Skin epidermis (tissue), 12 donors: ENCODE data around the gene BEST1.

ENCODE experiments used
- H3K27ac ChIP-seq, 21 experiments: fragments of 200-600 bp; sonication (generic) in 11 of 21; one replicate each; pipeline ENCODE4 v1.5.0; 2020; ENCODE audit warnings: mild to moderate bottlenecking in 3 of 21, inconsistent platforms in 2 of 21, moderate library complexity in 2 of 21
- H3K4me3 ChIP-seq, 7 experiments: fragments of 200-600 bp; sonication (generic) in 2 of 7; one replicate each; pipeline ENCODE4 v1.5.0; 2020; ENCODE audit warnings: inconsistent platforms in 2 of 7, mild to moderate bottlenecking in 2 of 7, moderate library complexity in 1 of 7

The BEST1 gene

DNA sequence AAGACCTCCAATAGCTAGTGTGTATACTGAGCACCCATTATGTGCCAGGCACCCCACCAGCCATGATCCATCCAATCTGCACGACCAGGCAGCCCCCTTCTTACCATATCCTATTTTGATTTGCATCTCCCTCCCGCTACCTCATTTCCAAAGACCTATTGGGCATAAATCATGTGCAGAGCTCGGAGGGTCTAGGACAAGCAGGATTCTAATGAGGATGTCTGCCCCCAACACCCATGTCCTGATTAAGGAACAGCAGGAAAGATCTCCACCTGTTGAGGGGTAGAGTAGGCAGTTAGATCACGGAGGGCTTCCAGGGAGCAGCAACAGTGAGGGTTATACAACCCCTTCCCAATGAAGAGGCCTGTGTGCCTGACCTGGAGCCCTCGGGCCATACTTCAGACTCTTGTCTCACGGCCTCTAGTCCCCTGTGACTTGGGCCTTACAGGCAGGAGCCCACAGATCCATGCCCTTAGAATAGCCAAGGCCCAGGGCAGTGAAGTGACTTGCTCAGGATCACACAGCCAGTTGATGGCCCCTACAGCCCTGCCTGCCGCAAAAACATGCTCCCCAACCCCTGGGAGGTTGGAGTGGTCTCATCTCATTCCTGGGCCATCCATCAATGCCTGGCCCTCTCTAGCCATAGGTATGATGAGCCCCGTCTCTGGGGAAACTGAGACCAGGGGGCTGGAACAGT, 36.3 kb upstream of the BEST1 start:
- Histone ChIP-seq H3K4me3 (no peak overlapping the region), H3K27ac (peak overlapping the region in 4 of 21 experiments; percentile 7 to 52 (median 36))

DNA sequence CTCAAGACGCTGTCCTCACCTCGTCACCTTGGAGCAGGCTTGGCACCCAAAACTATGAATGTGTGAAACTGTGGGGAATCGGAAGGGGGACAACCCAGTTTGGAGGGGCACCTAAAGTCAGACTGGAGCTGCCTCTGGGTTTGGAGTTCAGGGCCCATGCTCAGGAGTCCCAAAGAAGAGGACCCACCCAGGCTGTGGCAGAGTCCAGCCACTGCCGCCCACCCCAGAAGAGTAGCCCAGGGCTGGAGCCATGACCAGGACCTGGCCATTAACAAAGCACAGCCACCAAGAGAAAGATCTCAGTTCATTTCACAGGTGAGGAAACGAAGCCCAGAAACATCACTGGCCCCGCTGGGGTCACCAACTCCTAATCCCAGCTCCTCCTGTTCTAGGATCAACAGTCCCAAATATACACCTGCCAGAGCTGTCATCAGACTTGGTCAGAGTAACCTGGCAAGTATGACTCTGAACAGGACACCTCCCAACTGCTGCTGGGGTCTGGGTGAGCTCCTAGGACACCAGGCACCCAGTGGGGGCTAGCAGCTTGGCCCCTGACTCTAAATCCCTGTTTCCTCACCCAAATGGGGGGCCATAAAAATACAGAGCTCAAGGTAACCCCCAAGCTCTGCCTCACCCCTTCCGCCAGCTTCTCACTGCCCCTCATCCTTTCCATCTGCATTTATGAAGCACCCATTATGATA, 35.5 kb upstream of the BEST1 start:
- H3K27ac ChIP-seq = peak overlapping the region in 5 of 21 experiments; percentile 7 to 49 (median 36)
- H3K4me3 ChIP-seq = no peak overlapping the region

DNA sequence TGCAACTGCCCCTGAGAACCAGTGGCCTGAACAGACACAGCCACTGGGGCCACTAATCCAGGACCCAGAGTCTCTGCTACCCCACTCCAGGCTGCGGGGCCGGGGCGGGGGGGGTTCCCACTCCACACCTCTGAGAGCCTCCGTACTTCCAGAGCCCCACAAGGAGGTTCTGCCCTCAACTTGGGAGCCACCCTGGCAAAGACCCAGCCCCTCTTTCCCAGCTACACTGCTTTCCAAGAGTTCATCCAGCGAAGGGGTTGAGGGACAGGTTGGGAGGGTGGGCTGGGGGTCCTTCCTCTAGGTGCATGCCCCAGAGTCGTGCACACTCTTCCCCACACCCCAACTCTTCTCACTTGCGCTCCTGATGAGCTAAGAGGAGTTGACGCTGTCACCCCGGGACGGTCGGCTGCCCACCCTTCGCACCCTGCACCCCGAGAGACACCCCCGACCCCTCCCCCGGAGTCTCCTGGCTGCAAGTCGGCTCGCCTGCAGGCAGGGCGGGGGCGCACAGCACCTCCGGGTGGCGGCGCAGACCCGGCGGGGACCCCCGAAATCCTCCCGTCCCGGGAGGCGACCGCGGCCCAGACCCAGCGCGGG, 33.3 kb upstream of the BEST1 start:
- peak overlapping the region; percentile 44 to 60 (median 52) for H3K4me3 ChIP-seq

DNA sequence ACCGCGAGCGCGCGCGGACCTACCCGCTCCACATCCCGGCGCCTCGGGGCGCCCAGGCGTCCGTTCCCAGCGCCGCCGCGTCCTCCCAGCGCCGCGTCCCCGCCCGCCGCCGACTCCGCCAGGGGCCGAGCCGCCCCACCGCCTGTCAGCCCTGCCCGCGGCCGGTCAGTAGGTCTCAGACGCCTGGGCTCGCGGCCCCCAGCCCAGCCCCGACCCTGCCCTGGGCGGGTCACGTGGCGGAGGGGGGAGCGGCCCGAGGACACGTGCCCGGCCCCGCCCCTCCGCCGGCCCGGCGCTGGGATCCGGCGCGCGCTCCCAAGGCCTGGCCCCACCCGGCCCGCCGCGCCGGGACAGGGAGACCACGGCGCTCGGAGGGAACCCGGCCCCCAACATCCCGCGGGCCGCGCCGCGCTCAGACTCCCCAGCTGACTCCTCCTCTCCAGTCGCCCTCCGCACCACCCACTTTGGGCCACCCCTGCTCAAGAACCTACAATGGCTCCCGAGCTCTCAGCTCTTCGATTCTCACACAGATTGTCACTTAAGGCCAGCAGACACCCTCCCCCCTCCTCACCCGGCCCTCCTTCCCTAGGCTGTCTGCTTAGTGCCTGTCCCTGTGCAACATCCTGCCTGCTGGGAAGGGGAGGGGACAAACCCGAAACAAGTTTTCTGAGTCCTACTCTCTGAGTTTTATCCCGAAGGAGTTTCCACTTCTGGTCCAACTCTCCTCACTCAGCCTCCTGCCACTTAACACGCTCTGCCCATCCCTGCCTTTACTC, 32.6 kb upstream of the BEST1 start, which contains the start of gene RAB3IL1:
Gene RAB3IL1, minus strand, starts transcription at position 233 of the 776 bp plus-strand sequence. Its CDS starts 199 bp downstream, at position 34.
- peak within 1 kb of the TSS; percentile 44 to 60 (median 52) for H3K4me3 ChIP-seq

More for the DNA sequence above, 33.3 kb upstream of the BEST1 start:
- peak overlapping the region in 17 of 21 experiments; percentile 46 to 87 (median 68) for H3K27ac ChIP-seq

DNA sequence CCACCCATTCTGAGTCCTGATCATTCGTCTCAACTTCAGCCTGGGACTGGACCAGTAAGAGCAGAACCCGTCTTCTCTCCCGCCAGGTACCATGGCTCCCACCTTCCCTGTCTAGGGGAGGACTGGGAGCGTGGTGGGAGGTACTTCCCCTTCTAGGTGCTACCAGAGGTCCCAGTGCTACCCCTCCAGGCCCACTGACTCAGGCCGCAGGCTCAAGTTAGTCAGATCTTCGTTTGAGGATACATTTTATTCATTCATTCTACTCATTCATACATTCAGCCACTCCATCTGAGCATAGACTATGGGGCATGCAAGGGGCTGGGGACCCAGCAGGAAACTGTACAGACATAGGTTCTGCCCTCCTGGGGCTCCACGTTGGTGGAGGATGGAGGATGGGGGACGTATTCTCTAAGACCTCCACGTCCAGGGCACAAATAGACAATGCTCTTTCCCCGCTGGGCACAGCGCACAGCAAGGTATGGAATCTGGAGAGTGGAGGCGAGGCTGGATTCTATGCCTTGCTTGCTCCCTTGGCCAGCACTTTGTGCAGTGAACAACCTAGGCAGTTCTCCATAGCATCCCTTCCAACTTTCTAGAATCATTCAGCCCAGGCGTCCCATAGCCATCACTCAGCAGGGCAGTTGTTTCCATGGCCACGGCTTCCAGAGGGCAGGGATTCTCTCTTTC, 31.8 kb upstream of the BEST1 start:
- H3K27ac ChIP-seq = peak overlapping the region in 14 of 21 experiments; percentile 5 to 87 (median 72)
- peak overlapping the region in 1 of 7 experiments; percentile 59 for H3K4me3 ChIP-seq

More for the DNA sequence above, 32.6 kb upstream of the BEST1 start, which contains the start of gene RAB3IL1:
- H3K27ac ChIP-seq = peak within 1 kb of the TSS in 18 of 21 experiments; percentile 22 to 87 (median 68)

DNA sequence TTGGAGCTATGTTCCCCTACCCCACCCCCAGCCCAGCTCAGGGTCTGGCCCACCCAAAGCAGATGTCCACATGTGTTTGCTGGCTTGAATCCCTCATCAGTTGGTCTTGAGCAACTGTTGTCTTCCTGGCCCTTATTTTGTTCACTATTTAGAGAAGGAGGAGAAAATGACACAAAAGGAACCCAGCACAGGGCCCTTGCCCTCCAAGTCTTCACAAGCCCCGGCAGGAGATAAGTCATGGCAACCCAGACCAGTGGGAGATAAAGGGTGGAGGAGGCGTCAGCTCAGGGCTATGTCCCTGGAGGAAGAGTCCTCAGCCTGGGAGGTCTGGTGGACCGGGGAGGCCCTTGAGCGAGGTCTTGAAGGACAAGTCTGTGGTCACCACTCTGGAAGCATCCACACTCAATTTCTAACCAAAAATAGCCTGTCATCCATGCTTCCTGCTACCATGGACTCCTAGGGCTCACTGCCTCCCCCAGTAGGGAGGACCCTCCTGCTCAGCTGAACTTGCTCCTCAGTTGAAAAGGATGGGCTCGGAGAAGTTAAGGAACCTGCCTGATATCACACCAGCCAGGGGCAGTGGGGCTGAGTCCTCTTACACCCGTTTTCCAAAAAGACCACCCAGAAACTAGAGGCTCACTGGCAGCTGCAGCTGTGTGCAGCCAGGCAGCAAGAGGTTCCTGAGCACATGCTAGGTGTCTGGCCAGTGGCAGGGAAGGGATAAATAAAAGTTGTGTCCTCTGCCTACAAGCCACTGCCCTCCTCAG, 31.0 kb upstream of the BEST1 start:
- Histone ChIP-seq H3K27ac (peak overlapping the region in 14 of 21 experiments; percentile 5 to 87 (median 72)), H3K4me3 (no peak overlapping the region)

DNA sequence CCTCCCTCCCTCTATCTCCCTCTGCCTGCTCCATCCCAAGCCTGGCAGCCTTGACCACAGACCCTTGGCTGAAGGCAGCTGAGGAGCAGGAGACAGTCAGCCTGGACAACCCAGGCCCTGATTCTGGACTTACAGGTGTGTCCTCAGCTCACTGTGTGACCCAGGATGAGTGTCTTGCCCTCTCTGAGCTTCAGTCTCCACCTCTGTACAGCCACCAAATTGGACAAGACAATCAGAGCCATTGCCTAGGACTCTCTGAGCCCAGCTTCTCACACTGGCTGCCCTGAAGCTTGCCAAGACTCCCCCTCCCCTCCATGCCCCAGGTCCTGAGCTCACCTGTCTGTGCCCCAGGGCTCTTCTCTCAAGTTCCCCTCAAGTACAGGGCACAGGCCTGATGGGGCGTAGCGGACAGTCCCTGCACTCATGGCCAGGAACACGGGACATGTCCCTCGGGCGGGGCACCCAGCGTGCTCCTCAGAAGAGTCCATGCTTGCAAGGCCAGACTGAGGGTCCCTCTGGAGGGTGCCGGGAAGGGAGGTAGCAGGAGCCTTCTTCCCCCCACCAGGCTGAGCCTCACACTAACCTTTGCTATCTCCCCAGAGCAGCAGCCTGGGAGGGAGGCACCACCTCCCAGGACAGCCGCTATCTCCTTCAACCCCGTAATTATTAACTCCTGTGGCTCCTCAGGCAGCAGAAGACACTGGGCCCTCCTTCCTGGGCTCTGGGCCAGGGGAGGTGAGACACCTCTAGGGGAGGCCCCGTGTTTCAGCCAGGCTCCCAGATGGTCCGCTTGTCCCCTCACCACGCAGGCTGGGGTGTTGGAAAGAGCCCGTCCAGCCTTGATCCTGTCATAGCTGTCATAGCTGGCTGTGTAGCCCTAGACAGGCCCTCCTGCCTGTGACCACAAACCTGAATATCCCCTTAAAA, 30.2 kb upstream of the BEST1 start:
- Histone ChIP-seq H3K4me3 (no peak overlapping the region), H3K27ac (peak overlapping the region in 12 of 21 experiments; percentile 14 to 87 (median 78))

DNA sequence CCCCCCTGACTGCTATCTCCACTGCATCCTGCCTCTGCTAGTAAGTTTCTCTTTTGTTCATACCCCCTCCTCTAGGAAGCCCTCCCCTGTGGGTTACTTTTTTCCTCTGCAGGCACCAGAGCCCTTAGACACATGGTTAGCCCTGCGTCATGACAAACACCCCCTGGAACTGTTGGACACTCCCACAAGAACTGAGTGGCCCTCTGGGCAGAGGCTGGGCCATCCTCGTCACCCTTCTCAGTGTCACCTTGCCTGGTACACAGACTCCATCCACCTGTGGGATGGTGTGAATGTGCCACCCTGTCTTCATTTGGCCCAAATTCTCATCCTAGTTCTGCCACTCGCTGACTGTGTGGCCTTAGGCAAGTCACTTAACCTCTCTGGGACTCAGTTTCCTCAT, 28.7 kb upstream of the BEST1 start:
- peak overlapping the region in 8 of 21 experiments; percentile 16 to 97 (median 82) for H3K27ac ChIP-seq
- H3K4me3 ChIP-seq = no peak overlapping the region

DNA sequence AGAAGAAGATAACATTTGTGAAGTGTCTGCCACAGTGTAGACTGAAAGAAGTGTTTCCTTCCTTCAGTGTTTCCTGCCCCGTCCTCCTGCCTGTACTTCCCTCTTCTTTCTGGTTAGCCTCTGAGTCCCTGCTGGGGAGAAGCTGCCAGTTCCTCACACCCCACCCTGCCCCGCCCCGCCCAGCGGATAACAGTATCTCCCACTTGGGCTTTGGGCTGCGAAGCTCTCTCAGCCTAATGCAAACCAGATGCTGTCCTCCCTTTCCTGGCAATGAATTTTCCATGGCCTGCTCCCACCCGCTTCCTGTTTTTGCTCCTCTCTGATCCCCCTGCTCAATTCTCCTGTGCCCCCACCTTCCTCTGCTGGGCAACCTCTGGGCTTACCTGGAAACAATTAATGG, 27.6 kb upstream of the BEST1 start:
- Histone ChIP-seq H3K27ac (peak overlapping the region in 20 of 21 experiments; percentile 36 to 97 (median 80)), H3K4me3 (no peak overlapping the region)

DNA sequence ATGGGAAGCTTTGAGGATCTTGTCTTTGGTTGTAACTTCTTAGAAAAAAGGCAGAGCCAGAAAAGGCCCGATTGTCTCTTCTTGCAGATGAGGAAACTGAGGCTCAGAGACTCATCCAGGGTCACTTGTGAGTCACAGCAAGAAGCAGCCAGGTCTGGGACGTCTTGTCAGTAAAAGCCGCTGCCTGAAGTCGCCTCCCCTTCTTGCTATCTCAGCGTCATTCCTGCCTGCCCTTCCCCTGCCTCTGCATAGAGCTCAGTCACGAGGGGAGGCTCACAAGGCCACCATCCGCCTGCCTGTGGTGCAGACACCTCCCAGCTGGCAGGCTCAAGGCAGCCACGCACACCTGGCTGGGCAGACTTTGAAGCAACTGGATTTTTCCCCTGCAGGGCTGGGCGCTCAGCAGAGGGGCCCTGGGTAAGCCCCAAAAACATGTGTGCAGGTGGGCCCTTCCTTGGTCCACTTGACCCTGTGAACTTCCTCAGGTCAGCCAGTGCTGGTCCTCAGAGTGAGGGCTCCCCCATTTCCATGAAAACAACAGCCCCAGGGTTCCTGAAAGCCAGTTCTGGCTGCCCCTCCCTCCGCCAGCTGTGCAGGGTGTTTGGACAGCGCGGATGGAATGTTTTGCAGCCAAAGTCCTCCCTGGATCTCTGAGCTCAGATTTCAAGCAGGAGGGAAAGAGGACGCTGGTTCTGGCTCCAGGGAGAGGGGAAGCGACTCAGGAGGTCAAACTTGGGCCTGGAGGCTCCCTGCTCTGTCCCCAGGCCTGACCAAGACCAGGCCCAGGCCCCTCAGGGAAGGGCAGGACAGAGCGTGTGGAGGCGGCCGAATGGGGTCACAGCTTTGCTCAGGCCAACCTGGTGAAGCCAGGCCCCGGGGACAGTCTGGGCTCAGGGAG, 26.7 kb upstream of the BEST1 start:
- H3K4me3 ChIP-seq = no peak overlapping the region
- peak overlapping the region; percentile 31 to 97 (median 78) for H3K27ac ChIP-seq

DNA sequence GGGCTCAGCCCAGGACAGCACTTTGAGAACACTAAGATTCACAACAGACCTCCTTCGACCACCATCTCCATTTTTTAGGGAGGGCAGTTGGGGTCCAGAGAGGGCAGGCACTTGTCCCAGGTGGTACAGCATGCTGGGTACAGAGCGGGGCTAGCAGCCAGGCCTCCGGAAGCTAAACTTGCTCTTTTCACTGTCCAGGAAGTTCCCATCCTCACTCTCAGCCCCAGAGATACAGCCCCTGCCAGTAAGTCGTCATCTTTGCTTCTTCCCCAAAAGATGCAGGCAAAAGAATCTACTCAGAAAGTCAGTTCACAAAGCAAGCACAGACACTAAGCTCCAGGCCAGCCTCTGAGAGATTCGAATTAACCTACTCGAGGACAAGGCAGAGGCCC, 26.1 kb upstream of the BEST1 start:
- H3K27ac ChIP-seq = peak overlapping the region in 20 of 21 experiments; percentile 31 to 97 (median 80)
- no peak overlapping the region for H3K4me3 ChIP-seq

DNA sequence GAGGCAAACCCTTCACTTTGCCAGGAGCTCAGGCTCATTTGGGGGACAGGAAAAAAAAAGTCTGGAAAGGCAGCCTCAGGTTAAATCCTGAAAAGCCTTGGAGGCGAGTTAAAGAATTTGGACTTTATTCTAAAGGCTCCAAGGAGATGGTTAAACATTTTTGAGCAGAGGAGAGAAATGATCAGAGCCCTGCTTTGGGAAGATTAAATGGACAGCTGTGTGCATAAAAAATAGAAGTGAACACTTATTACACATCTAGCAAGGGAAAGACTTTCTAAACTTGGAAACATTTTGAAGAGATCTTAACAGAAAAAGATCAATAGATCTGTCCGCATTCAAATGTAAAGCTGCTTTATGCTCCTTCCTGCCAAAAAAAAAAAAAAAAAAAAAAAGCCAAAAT, 24.4 kb upstream of the BEST1 start:
- Histone ChIP-seq H3K4me3 (no peak overlapping the region), H3K27ac (no peak overlapping the region)

DNA sequence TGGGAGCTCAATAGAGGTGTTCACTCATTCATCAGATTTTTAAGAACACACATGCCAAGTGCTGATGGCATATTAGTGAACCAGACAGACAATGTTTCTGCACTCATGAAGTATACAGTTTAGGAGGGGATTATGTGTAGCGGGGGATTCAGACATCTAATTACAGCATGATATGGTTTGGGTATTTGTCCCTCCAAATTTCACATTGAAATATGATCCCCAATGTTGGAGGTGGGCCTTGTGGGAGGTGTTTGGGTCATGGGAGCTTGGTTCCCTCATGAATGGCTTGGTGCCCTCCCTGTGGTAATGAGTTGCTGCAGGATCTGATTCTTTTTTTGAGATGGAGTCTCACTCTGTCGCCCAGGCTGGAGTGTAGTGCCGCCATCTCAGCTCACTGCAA, 23.9 kb upstream of the BEST1 start:
- H3K27ac ChIP-seq = no peak overlapping the region
- H3K4me3 ChIP-seq = no peak overlapping the region

DNA sequence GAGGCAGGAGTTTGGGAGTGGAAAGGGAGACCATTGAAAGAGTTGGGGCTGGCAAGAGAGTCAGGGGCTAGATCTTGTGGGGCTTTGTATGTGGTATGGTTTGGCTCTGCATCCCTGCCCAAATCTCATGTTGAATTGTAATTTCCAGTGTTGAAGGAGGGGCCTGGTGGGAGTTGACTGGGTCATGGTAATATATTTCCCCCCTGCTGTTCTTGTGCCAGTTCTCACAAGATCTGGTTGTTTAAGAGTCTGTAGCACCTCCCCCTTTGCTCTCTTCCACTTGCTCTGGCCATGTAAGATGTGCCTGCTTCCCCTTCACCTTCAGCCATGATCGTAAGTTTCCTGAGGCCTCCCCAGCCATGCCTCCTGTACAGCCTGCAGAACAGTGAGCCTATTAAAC, 22.6 kb upstream of the BEST1 start:
- Histone ChIP-seq H3K4me3 (no peak overlapping the region), H3K27ac (no peak overlapping the region)

DNA sequence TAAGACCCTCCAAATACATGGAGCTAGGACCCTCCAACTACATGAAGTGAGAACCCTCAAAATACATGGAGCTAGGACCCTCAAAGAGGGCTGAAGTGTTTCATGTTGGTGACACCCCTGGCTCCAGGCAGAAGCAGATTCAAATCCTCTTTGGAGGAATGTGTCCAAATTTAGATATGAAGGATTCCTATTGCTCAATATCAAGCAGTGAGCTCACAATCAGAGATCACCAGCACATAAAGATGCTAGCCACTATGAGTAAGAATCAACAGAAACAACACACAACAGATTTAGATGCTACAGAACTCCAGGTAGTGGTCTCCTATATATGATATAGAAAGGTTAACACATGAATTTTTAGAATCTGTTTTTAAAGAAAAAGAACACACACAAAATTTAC, 21.5 kb upstream of the BEST1 start:
- no peak overlapping the region for H3K27ac ChIP-seq

DNA sequence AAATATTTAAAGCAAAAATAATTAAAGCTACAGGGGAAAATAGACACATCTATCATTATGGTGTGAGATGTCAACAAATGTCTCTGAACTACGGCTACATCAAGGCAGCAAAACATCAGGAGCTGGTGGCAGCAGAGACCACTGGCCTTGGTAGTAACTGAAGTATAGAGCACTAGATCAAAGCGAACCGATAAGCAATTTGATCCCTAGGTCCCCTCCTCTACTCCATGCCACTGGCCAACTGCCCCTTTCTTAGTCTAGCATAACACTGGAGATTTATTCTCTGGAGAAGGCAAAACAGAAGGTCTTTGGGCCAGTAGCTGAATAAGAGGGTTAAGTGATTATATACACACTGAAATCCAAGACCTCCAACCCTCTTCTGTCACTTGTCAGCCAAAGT, 19.2 kb upstream of the BEST1 start:
- Histone ChIP-seq H3K27ac (no peak overlapping the region), H3K4me3 (no peak overlapping the region)

More for the DNA sequence above, 21.5 kb upstream of the BEST1 start:
- H3K4me3 ChIP-seq = no peak overlapping the region
